ENCODE data around the gene MED27. TPM values are rescaled to one million over a fixed set of nuclear protein-coding genes. Genes with fewer than 3 reads are reported as not detected.
A peak's percentile ranks its signal among the peaks of the same experiment; 100 is the strongest.

MED27 gene
- total RNA-seq, 1 experiment from 2014 or later, result 65.6 TPM

DNA sequence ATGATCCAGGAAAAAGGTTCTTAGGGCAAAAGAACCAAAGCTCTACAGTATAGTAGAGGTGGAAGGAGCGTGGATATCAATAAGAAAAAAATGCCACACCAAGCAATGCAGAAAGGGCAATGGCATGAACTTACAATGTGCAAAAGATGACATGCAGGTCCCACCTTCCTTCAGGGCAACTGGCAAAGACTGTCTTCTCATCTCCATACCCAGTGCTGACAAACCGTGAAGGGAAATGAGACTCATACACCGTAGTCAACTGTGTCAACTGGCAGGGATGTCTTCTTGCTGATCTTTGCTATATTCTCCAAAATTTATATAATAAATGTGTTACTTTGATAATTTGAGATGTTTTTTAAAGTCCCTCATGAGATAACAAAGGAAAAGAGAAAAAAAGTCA lies 36.0 kb downstream of the MED27 start:
- no peak for DNase-seq (ENCODE audit: low read depth)

GRCh38 chr9:132042324-132042723 lies 37.3 kb downstream of the MED27 start:
- peak; percentile 97 for DNase-seq (ENCODE audit: low read depth)

- DNase-seq (ENCODE audit: low read depth), result no peak
Measured at GRCh38 chr9:132041798-132042197, 37.9 kb downstream of the MED27 start.

GRCh38 chr9:132040808-132041207 lies 38.9 kb downstream of the MED27 start:
- DNase-seq (ENCODE audit: low read depth), result no peak

DNA sequence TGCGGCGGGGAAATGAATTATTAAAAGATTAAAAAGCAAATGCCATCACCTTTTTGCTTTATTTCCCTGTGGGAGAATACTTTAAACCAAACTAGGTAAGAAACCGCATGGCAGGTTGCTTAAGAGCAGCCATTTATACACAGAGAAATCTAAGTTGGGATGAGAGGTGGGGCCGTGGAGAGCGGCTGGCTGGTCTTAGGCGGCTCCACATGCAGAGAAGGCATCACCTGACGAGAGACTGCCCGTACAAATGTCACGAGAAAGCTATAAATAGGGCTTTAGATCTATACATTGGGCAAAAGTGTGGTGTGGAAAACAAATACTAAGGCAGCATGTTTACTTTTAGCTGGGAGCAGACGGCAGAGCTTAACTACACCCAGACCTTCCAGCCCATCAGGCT lies 39.4 kb downstream of the MED27 start:
- no peak for DNase-seq (ENCODE audit: low read depth)

GRCh38 chr9:132039284-132039683 lies 40.4 kb downstream of the MED27 start:
- no peak for DNase-seq (ENCODE audit: low read depth)

DNA sequence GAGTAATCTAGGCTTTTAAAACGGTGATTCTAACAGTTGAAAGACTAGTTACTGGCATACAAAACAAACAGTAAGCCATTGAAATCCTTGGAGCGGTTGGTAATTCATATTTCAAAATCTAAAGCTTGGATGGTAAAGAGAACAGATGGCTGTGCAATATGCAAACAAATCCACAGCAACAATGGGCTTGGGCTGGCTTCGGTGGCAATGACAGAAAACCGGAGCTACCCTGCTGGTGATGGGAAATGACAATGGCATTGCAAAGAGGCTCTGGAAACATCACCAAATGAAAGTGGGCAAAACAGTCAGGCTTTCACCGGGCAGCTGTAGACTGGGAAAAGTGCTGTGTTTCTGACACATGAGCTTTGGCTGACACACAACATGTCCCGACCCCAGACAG lies 42.2 kb downstream of the MED27 start:
- no peak for DNase-seq (ENCODE audit: low read depth)

GRCh38 chr9:132036521-132036920 lies 43.1 kb downstream of the MED27 start:
- no peak for DNase-seq (ENCODE audit: low read depth)

DNA sequence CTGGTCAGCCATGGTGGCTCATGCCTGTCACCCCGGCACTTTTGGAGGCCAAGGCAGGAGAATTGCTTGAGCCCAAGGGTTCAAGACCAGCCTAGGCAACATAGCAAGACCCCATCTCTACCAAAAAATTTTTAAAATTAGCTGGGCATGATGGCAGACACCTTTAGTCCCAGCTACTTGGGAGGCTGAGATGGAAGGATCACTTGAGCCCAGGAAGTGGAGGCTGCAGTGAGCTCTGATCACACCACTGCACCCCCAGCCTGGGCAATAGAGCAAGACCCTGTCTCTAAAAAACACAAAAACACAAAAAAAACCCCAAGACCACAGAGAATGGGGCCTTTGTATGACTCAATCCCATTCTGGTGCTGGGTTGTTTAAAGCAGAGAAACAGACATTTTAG lies 44.0 kb downstream of the MED27 start:
- DNase-seq (ENCODE audit: low read depth), result no peak

DNA sequence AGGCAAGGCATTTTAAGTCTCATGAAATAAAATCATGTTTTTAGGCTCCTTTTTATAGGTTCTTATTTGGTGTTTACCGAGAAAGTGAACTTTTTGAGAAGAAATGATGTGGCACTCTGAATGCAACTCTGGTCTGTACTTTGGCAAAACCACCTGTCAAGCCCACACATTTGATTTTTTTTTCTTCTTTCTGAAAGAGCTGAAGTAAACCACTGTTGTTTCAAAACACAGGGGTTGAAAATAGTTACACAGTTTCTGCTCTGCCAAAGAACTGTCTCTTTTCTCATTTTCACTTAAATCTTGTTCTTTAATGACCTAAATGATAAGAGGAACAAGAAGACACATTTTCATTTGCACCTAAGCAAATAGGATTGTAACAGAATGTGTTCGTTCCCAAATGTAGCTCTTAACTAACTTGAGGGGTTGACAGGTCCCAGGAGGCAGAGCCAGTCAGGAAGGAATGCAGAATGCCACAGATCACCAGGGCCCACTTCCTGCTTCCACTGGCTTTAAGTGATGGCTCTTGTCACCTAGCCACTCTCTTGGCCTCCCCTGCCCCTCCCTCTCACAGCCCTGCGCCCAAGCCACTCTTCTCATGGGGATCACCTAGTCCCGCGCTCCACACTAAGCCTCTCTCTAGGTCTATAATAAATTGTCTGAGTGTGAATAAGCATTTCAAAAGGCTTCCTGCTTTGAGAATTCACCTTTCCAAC lies 47.3 kb downstream of the MED27 start:
- DNase-seq (ENCODE audit: low read depth), result peak; percentile 29

GRCh38 chr9:132031467-132032237 lies 48.0 kb downstream of the MED27 start:
- no peak for DNase-seq (ENCODE audit: low read depth)

DNA sequence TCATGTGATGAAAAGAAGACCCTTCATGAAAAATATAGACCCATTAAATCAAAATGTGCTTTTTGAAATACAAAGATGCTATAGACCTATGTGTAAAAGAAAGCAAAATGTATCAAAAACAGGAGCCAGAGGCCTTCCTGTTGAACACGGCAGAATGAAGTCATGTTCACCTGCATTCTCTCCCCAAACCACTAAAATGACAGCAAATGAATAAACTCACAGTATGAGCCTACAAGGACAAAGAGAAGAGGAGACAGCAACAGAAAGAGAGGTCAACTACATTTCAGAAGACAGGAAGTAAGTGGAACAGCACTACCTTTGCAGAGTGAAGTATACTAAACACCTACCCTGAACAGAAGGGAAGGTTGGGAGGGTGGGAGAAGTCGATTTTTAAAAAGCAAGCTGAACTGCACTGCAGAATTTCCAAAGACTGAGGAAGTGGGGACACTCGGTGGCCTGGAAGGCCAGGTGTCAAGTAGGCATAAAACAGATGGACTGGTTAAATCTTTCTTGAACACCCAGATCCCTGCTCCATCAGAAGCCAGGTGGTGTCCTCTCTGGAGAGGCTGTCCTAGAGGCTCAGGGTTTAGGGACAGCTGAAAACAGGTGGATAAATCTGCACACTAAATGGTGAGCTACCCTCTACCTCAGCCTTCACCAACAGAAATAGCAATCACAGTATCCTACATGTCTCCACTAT lies 48.9 kb downstream of the MED27 start:
- DNase-seq (ENCODE audit: low read depth), result no peak

DNA sequence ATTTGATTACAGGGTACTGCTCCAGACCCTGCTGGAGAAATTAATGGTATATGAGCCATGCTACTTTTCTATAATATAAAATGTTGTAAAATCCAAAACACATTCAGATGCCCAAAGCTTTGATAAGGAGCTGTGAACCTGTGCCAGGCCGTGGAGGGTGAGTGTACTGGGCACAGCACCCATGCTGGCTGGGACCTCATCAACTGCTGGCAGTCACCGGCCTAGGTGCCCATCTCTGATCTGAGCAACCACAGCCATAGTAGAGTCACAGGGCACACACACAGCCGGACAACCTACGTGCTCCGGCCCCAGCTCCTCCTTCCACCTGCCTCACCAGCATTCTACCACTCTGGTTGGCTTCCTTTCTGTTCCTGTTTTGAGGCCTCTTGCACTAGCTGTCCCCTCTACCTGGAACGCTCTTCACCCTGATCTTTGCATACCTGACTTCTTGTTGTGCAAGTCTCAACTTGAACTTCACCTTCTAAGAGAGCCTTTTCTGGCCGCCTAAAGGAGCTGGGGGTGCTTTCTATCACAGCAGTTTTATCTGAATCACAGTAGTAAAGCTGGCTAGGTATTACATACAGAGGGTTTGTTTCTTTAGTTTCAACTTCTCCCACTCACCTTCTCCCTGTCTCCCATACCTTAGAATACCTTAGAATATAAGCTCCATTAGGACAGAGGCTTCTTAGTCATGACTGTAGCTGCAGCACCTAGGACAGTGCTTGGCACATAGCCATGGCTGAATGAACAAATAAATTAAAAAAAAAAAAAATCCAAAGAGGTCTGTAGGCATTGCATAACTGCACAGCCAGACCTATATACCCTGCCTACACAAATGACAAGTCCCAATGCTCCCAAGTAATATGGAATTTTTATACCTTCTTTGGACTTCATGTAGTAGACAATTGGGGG lies 51.7 kb downstream of the MED27 start:
- DNase-seq (ENCODE audit: low read depth), result no peak

GRCh38 chr9:132026932-132027585 lies 52.6 kb downstream of the MED27 start:
- DNase-seq (ENCODE audit: low read depth), result peak; percentile 75

DNA sequence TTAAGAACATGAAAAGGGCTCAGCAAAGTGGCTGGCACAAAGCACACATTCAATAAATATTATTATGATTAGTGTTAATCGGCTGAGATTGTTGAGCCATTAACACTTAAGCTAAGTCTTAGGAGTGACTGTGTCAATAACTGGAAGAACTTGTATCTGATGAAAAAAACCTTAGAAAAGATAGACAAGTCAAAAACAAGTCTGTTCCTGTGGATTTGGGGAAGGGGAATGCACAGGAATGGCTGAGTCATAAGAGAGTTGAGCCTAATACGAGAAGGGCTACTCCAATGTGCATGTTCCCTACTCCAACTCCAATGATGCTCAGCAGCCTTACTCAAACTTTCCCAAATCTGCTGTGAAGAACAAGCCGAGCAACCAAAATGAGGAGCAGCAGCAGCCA lies 53.9 kb downstream of the MED27 start:
- no peak for DNase-seq (ENCODE audit: low read depth)

DNA sequence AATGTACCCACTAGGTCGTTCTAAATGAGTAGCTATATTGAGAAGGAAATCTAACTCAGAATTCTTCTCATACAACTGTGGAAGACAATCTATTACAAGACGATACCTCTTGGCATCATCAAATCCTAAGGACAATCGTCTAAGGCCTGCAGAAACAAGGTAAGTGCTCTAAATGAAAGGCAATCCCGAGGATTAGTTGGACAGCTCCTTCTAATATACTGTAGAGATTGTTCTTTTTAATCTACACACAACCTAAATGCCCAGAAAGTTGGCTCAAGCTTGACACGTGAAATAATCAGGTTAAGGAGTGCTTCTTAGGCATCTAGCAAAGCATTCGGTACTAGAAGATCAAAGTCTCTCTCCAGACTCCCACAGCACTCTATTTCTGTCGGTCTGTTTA lies 55.1 kb downstream of the MED27 start:
- no peak for DNase-seq (ENCODE audit: low read depth)

DNA sequence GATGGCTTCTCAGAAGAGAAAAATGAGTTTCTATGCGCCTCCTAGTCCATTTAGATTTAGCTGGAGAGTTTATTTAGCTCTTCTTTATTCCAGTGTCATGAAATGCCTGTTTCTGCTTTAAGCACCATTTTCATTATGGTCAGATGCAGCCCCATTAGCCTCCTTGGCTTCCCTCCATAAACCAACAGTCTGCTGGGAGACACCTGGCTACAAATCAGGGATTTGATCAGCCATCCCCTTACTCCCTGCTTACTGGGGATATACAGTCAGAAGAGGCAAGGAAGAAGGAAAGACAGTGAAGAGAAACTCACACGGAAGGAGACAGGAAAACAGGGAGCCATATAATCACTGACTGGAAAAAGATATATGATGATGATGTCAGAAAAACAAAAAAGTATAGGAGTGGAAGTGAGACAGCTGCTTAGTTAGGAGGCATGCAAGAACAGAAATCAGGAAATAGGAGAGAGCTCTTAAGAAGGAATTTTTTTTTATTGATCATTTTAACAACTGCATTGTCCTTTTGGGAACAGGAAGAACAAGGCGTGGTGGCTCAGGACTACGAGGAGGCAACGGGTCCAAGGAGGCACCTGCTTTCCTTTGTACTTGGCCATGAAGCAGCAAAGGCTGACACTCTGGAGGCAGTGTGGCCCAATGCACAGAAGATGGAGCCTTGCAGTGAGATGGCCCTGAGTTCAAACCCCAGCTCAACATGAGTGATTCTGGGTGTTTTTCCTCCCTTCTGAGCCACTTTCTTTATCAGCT lies 56.1 kb downstream of the MED27 start:
- DNase-seq (ENCODE audit: low read depth), result no peak

DNA sequence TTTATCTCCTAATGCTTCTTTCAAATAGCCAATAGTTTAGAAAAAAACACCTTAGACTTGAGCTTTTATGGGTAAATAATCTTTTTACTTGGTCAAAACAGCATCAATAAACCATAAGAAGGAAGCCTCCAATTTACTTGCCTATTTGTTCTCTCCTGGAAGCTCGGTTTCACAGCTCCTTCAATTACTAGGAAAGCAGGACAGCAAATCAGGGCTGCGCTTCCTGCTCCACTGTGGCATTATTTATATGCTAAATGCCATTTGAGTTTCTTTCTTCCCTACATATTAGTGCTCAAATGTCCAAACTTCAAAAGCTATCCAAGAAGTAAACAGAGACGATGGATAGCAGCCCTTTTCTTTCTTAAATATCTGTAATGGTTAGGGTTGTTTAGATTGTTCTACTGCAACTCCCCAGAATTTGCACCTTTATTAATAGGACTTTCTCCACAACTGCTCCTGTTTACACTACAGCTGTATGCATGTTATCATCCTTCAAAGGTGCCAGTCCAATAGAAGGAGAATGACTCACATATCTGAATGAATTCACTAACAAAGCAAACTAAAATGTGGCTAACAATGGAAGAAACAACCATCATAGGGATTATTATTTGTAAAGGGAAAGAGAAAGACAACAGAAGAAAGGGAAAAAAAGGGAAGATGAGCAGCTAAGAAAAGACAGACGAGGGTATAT lies 58.7 kb downstream of the MED27 start:
- no peak for DNase-seq (ENCODE audit: low read depth)

DNA sequence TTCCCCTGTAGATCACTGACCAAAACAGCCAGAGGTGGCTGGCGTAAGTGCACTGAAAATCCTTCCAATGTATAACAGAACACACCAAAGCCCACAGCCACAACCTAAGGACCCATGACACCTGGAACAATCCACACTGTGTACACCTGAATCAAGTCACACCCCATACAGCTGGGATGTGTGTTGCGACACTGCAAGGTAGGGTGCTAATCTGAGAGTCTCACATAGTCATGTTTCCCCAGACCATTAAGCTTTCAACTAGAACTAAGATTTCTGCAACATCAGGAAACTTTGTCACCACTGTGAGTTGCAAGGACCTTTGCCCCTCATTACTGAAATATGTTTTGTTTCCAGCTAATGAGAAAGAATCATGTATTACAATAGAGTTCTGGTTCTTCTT lies 59.4 kb downstream of the MED27 start:
- DNase-seq (ENCODE audit: low read depth), result no peak

GRCh38 chr9:132019702-132020101 lies 60.0 kb downstream of the MED27 start:
- DNase-seq (ENCODE audit: low read depth), result no peak
